Measurements from ENCODE around the gene SEC24D.

- TF ChIP-seq EZH2 (IDR thresholded peaks at IDR 0.05) (no peak), CTCF (IDR thresholded peaks at IDR 0.05) (no peak), EZH2phosphoT487 (IDR thresholded peaks at IDR 0.05) (no peak)
Measured at GRCh38 chr4:118813561-118813960, 22.4 kb downstream of the SEC24D start.

Measured in neural progenitor cell (in vitro differentiated cells).